Choroid plexus epithelial cell (primary cell): Measurements from ENCODE around the gene PLCL2.

Source experiments
- DNase-seq: peaks from one replicate; pipeline ENCODE4 v3.0.0-alpha.2; 2010; ENCODE audit warnings: low read depth
- H3K4me3 ChIP-seq: 2 replicates; pipeline ENCODE4 v1.5.1; 2011; ENCODE audit warnings: low read depth, mild to moderate bottlenecking, control low read depth, low read length, moderate library complexity
- CTCF ChIP-seq: conservative IDR thresholded peaks from 2 replicates; pipeline ENCODE4 v1.5.1; 2011; ENCODE audit warnings: low read depth, mild to moderate bottlenecking, control low read depth, inconsistent platforms, low read length, moderate library complexity

PLCL2 gene

GRCh38 chr3:16875876-16876550 lies 8.7 kb upstream of the PLCL2 start:
- no peak for TF ChIP-seq CTCF
- no peak overlapping the region for H3K4me3 ChIP-seq
- no peak for DNase-seq

- TF ChIP-seq CTCF, result no peak
- DNase-seq, result no peak
Observed at GRCh38 chr3:16877505-16877904, 7.2 kb upstream of the PLCL2 start.

GRCh38 chr3:16877911-16878310 lies 6.8 kb upstream of the PLCL2 start:
- H3K4me3 ChIP-seq, result no peak overlapping the region
- DNase-seq, result no peak
- no peak for TF ChIP-seq CTCF

More at GRCh38 chr3:16877505-16877904, 7.2 kb upstream of the PLCL2 start:
- H3K4me3 ChIP-seq, result no peak overlapping the region

GRCh38 chr3:16881896-16882630 lies 2.7 kb upstream of the PLCL2 start:
- no peak for TF ChIP-seq CTCF
- no peak for DNase-seq
- H3K4me3 ChIP-seq, result no peak overlapping the region

- no peak for TF ChIP-seq CTCF
- DNase-seq, result peak; percentile 93
- peak overlapping the region; percentile 70 for H3K4me3 ChIP-seq
Observed at GRCh38 chr3:16883057-16883722, 1.6 kb upstream of the PLCL2 start.

GRCh38 chr3:16883723-16884083 lies 1.1 kb upstream of the PLCL2 start:
- DNase-seq, result peak; percentile 19
- no peak for TF ChIP-seq CTCF
- H3K4me3 ChIP-seq, result peak overlapping the region; percentile 70
